GM23248 (cell line): Measurements from ENCODE around the gene TNS3. TPM values are rescaled to one million over a fixed set of nuclear protein-coding genes. Genes with fewer than 3 reads are reported as not detected.

Experiments
- DNase-seq: peaks from one replicate; pipeline ENCODE4 v3.0.0-alpha.2; 2015
- H2AFZ ChIP-seq: fragments of 200-600 bp; sonication (generic); 2 replicates; pipeline ENCODE4 v1.6.1; 2016; ENCODE audit warnings: antibody characterized with exemption
- H3F3A ChIP-seq: fragments of 200-600 bp; sonication (generic); 2 replicates; pipeline ENCODE4 v1.6.1; 2016; ENCODE audit warnings: mild to moderate bottlenecking, antibody characterized with exemption, mixed run types; ENCODE audit not compliant: insufficient read depth
- H3K27ac ChIP-seq: fragments of 200-600 bp; sonication (generic); 2 replicates; pipeline ENCODE4 v1.5.1; 2016; ENCODE audit warnings: mild to moderate bottlenecking
- H3K27me3 ChIP-seq: fragments of 200-600 bp; sonication (generic); replicated peaks from 2 replicates; pipeline ENCODE4 v1.6.1; 2016; ENCODE audit warnings: mild to moderate bottlenecking; ENCODE audit not compliant: insufficient read depth
- H3K36me3 ChIP-seq: fragments of 200-600 bp; sonication (generic); 2 replicates; pipeline ENCODE4 v1.6.1; 2016; ENCODE audit warnings: low read depth, mild to moderate bottlenecking
- H3K4me1 ChIP-seq: fragments of 200-600 bp; sonication (generic); 2 replicates; pipeline ENCODE4 v1.6.1; 2016; ENCODE audit warnings: mild to moderate bottlenecking; ENCODE audit not compliant: insufficient read depth
- H3K4me2 ChIP-seq: fragments of 200-600 bp; sonication (generic); one replicate; pipeline ENCODE4 v1.6.1; 2016; ENCODE audit warnings: mild to moderate bottlenecking; ENCODE audit not compliant: unreplicated experiment
- H3K4me3 ChIP-seq: fragments of 200-600 bp; sonication (generic); 2 replicates; pipeline ENCODE4 v1.5.1; 2016; ENCODE audit warnings: mild to moderate bottlenecking
- H3K79me2 ChIP-seq: fragments of 200-600 bp; sonication (generic); 2 replicates; pipeline ENCODE4 v1.6.1; 2016; ENCODE audit warnings: mild to moderate bottlenecking; ENCODE audit not compliant: insufficient read depth
- H3K9ac ChIP-seq: fragments of 200-600 bp; sonication (generic); 2 replicates; pipeline ENCODE4 v1.6.1; 2016; ENCODE audit warnings: mild to moderate bottlenecking
- H3K9me2 ChIP-seq: fragments of 200-600 bp; sonication (generic); 2 replicates; pipeline ENCODE4 v1.6.1; 2016; ENCODE audit warnings: mixed run types, mild to moderate bottlenecking, moderate library complexity; ENCODE audit not compliant: insufficient read depth
- H3K9me3 ChIP-seq: fragments of 200-600 bp; sonication (generic); one replicate; pipeline ENCODE4 v1.6.1; 2017; ENCODE audit warnings: low read depth
- H4K20me1 ChIP-seq: fragments of 200-600 bp; sonication (generic); 2 replicates; pipeline ENCODE4 v1.6.0; 2016; ENCODE audit not compliant: insufficient read depth
- EZH2 ChIP-seq: fragments of 200-600 bp; sonication (generic); IDR thresholded peaks from 2 replicates; pipeline ENCODE4 v1.6.1; 2018; ENCODE audit warnings: antibody characterized with exemption, mild to moderate bottlenecking; ENCODE audit not compliant: insufficient read depth, poor library complexity, severe bottlenecking
- EZH2phosphoT487 ChIP-seq: fragments of 200-600 bp; sonication (generic); IDR thresholded peaks from 2 replicates; pipeline ENCODE4 v1.6.1; 2018; ENCODE audit warnings: antibody characterized with exemption, moderate library complexity, mild to moderate bottlenecking, low read depth; ENCODE audit not compliant: insufficient read depth
- WGBS, 2 experiments: methylation state at CpG; one replicate each; pipeline ENCODE4 v1.1.6; 2015 to 2017; ENCODE audit warnings: low lambda C conversion rate in 2 of 2, low coverage in 1 of 2; ENCODE audit errors: missing lambda C conversion rate in 2 of 2; 5-methylcytosine and 5-hydroxymethylcytosine counted together
- in situ Hi-C: fragments of 300-500 bp; cut with MboI; formaldehyde crosslinking; loops from 2 replicates; pipeline ENCODE4 v1.15.0; 2020
- polyA plus RNA-seq: library from polyadenylated mRNA; unstranded; fragments of >200 nt; fragmentation: Nextera tagmentation; extraction: Ambion mirVana; gene quantifications from 2 replicates; pipeline ENCODE4 v1.2.1, GENCODE V29; 2016
- total RNA-seq: library from RNA; depleted of rRNA; stranded (reverse); fragments of >200 nt; shearing (Covaris generic); gene quantifications from 2 replicates; pipeline ENCODE4 v1.2.3, GENCODE V29; 2014

Gene TNS3
- total and polyA plus RNA-seq, 2 experiments from 2014 or later, result 18.6 to 47.0 TPM

GRCh38 chr7:47394751-47395252, 187.1 kb downstream of the TNS3 start:
- Histone ChIP-seq H2AFZ (no peak overlapping the region), H3K9me3 (no peaks in the 10 kb centered on the region), H3K9me2 (no peaks in the 10 kb centered on the region), H3K4me1 (0 out of 2 replicates have a peak, but pooled peaks cover 4% of the 10 kb centered on the region), H4K20me1 (no peaks in the 10 kb centered on the region), H3K27ac (no peak overlapping the region), H3K79me2 (no peaks in the 10 kb centered on the region; the same call in none of the 2 replicates), H3K36me3 (peaks cover 21% of the 10 kb centered on the region), H3K9ac (no peak overlapping the region), H3K4me3 (no peak overlapping the region), H3K4me2 (no peak overlapping the region), H3K27me3 (no peaks in the 10 kb centered on the region), H3F3A (no peaks in the 10 kb centered on the region)
- 96 to 97% methylated on average over 11 of the region's 11 CpGs for WGBS, 2 experiments
- TF ChIP-seq EZH2 (no peak), EZH2phosphoT487 (no peak)
- DNase-seq, result no peak
- in situ Hi-C loops, result no loop called here

GRCh38 chr7:47394216-47394615, 187.7 kb downstream of the TNS3 start:
- Histone ChIP-seq H3K79me2 (no peaks in the 10 kb centered on the region; the same call in none of the 2 replicates), H3K9me2 (no peaks in the 10 kb centered on the region), H3K9ac (no peak overlapping the region), H3K27ac (no peak overlapping the region), H3K36me3 (peaks cover 21% of the 10 kb centered on the region), H3K4me2 (no peak overlapping the region), H3K9me3 (no peaks in the 10 kb centered on the region), H3K4me1 (0 out of 2 replicates have a peak, but pooled peaks cover 4% of the 10 kb centered on the region), H3K4me3 (no peak overlapping the region), H2AFZ (no peak overlapping the region), H3K27me3 (no peaks in the 10 kb centered on the region), H3F3A (no peaks in the 10 kb centered on the region), H4K20me1 (no peaks in the 10 kb centered on the region)
- WGBS, 2 experiments, result 89 to 90% methylated on average over 6 of the region's 6 CpGs
- in situ Hi-C loops, result no loop called here
- no peak for DNase-seq
- TF ChIP-seq EZH2 (no peak), EZH2phosphoT487 (no peak)

- no peak overlapping the region for H3K4me2 ChIP-seq
- peaks cover 21% of the 10 kb centered on the region for H3K36me3 ChIP-seq
Measured at GRCh38 chr7:47393406-47393805, 188.5 kb downstream of the TNS3 start.

GRCh38 chr7:47392241-47392759, 189.6 kb downstream of the TNS3 start:
- H3K4me2 ChIP-seq, result no peak overlapping the region
- H3K36me3 ChIP-seq, result peaks cover 17% of the 10 kb centered on the region
- TF ChIP-seq EZH2phosphoT487 (no peak), EZH2 (no peak)
- 40 to 42% methylated on average over 17 of the region's 17 CpGs for WGBS, 2 experiments
- 0 out of 2 replicates have a peak, but pooled peaks cover 4% of the 10 kb centered on the region for H3K4me1 ChIP-seq
- H3K9me3 ChIP-seq, result no peaks in the 10 kb centered on the region
- no peaks in the 10 kb centered on the region for H3F3A ChIP-seq
- no peaks in the 10 kb centered on the region for H3K79me2 ChIP-seq
- no peaks in the 10 kb centered on the region for H4K20me1 ChIP-seq
- H3K9ac ChIP-seq, result no peak overlapping the region
- no peak overlapping the region for H3K27ac ChIP-seq
- DNase-seq, result peak; percentile 79
- H3K27me3 ChIP-seq, result no peaks in the 10 kb centered on the region
- no peak overlapping the region for H2AFZ ChIP-seq
- no peak overlapping the region for H3K4me3 ChIP-seq
- in situ Hi-C loops, result no loop called here
- H3K9me2 ChIP-seq, result no peaks in the 10 kb centered on the region

More at GRCh38 chr7:47393406-47393805, 188.5 kb downstream of the TNS3 start:
- in situ Hi-C loops, result no loop called here
- no peak for DNase-seq
- H2AFZ ChIP-seq, result no peak overlapping the region
- H3K4me3 ChIP-seq, result no peak overlapping the region
- no peaks in the 10 kb centered on the region for H3K9me2 ChIP-seq
- H3F3A ChIP-seq, result no peaks in the 10 kb centered on the region
- 94% methylated on average over 7 of the region's 7 CpGs for WGBS, 2 experiments
- no peaks in the 10 kb centered on the region for H3K27me3 ChIP-seq
- TF ChIP-seq EZH2 (no peak), EZH2phosphoT487 (no peak)
- H3K9me3 ChIP-seq, result no peaks in the 10 kb centered on the region
- no peak overlapping the region for H3K27ac ChIP-seq
- H4K20me1 ChIP-seq, result no peaks in the 10 kb centered on the region
- H3K79me2 ChIP-seq, result no peaks in the 10 kb centered on the region; the same call in none of the 2 replicates
- 0 out of 2 replicates have a peak, but pooled peaks cover 4% of the 10 kb centered on the region for H3K4me1 ChIP-seq
- no peak overlapping the region for H3K9ac ChIP-seq
